ENCODE data around the gene GLI3.

DNA sequence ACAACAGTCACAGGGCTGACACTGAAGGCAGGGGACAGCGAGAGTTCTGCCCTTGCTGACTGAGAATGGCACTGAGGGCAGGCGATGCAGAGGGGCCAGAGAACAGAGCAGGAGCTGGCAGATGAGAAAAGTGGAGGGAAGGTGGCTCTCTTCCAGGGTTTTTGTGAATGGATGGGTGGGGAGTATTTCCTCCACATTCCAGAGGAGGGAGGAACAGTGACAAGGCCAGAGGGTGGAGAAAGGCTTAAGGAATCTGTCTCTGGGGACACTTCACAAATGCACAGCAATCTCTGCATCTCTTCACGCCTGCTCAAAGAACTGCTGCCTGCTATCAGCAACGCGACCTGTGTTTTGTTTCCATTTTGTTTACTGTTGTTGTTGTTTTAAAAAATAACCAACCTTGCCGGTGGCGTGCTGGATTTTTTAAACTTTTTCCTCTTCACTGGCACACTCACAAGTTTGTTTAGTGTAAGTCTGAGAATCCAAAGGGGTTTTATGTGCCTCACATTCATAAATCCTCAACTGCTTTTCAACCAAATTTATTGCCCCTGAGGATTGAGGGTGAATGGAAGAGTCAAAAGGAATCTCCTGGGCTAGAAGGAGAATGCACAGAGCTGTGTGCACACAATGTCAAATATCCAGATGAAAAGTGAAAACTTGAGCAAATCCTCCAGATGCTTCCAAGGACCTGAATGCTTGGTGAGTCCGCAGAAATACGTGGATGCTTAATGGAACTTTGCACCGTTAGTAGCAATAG lies 129.3 kb downstream of the GLI3 start:
- TF ChIP-seq, protein P1, sequence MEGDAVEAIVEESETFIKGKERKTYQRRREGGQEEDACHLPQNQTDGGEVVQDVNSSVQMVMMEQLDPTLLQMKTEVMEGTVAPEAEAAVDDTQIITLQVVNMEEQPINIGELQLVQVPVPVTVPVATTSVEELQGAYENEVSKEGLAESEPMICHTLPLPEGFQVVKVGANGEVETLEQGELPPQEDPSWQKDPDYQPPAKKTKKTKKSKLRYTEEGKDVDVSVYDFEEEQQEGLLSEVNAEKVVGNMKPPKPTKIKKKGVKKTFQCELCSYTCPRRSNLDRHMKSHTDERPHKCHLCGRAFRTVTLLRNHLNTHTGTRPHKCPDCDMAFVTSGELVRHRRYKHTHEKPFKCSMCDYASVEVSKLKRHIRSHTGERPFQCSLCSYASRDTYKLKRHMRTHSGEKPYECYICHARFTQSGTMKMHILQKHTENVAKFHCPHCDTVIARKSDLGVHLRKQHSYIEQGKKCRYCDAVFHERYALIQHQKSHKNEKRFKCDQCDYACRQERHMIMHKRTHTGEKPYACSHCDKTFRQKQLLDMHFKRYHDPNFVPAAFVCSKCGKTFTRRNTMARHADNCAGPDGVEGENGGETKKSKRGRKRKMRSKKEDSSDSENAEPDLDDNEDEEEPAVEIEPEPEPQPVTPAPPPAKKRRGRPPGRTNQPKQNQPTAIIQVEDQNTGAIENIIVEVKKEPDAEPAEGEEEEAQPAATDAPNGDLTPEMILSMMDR (conservative IDR thresholded peaks at IDR 0.05; ENCODE audit: low read length) = no peak
- no peak for TF ChIP-seq EZH2phosphoT487 (IDR thresholded peaks at IDR 0.05; ENCODE audit: borderline replicate concordance)

Data from Loucy (cell line).